GM12801 (cell line): Measurements from ENCODE around the gene GALT.

ENCODE experiments used
- CTCF ChIP-seq: IDR thresholded peaks from one replicate; pipeline ENCODE4 v1.5.1; 2011; ENCODE audit warnings: control low read depth; ENCODE audit not compliant: insufficient read length; ENCODE audit errors: extremely low read depth

Gene GALT

GRCh38 chr9:34684816-34685215, 38.3 kb downstream of the GALT start:
- no peak for TF ChIP-seq CTCF

- no peak for TF ChIP-seq CTCF
Observed at GRCh38 chr9:34685591-34685990, 39.1 kb downstream of the GALT start.

- no peak for TF ChIP-seq CTCF
Observed at GRCh38 chr9:34686231-34686630, 39.8 kb downstream of the GALT start.

GRCh38 chr9:34686732-34687131, 40.3 kb downstream of the GALT start:
- no peak for TF ChIP-seq CTCF

GRCh38 chr9:34687276-34688030, 41.0 kb downstream of the GALT start:
- no peak for TF ChIP-seq CTCF

GRCh38 chr9:34688329-34689115, 42.0 kb downstream of the GALT start:
- TF ChIP-seq CTCF = no peak

- TF ChIP-seq CTCF = no peak
Observed at GRCh38 chr9:34689116-34689470, 42.6 kb downstream of the GALT start.
